Transverse colon (tissue), 4 donors: ENCODE results near the gene HTRA3. TPM values are rescaled to one million over a fixed set of nuclear protein-coding genes. Genes with fewer than 3 reads are reported as not detected.

ENCODE experiments used
- DNase-seq: peaks from one replicate; pipeline ENCODE4 v3.0.0-alpha.2; 2019
- H3K27ac ChIP-seq, 4 donors: fragments of 200-600 bp; sonication (generic); 2 replicates each; pipeline ENCODE4 v1.5.1; 2016 to 2018; ENCODE audit warnings: inconsistent platforms in 4 of 4
- H3K27me3 ChIP-seq: fragments of 200-600 bp; sonication (generic); 2 replicates; pipeline ENCODE4 v1.5.1; 2017; ENCODE audit warnings: inconsistent platforms
- H3K36me3 ChIP-seq, 4 donors: fragments of 200-600 bp; sonication (generic); 2 replicates each; pipeline ENCODE4 v1.5.1; 2017 to 2019; ENCODE audit warnings: inconsistent platforms in 4 of 4
- H3K4me1 ChIP-seq, 4 donors: fragments of 200-600 bp; sonication (generic); 2 replicates each; pipeline ENCODE4 v1.5.1; 2017 to 2020; ENCODE audit warnings: inconsistent platforms in 4 of 4
- H3K4me3 ChIP-seq, 4 donors: fragments of 200-600 bp; sonication (generic); 1 replicate in 1 of 4; 2 replicates in 3 of 4; pipeline versions ENCODE4 v1.5.1 to v1.6.1; 2017 to 2019; ENCODE audit warnings: inconsistent platforms in 4 of 4
- H3K9me3 ChIP-seq, 2 donors: fragments of 200-600 bp; sonication (generic); 2 replicates each; pipeline ENCODE4 v1.5.1; 2017 to 2019; ENCODE audit warnings: inconsistent platforms in 2 of 2
- EP300 ChIP-seq: sonication (generic); formaldehyde crosslinking; IDR thresholded peaks from one replicate; pipeline ENCODE4 v1.6.1; 2017; ENCODE audit warnings: antibody characterized with exemption, low read depth
- POLR2A ChIP-seq: fragments of 450-650 bp; IDR thresholded peaks from one replicate; pipeline ENCODE4 v1.6.1; 2016; ENCODE audit warnings: antibody characterized with exemption, mild to moderate bottlenecking, moderate library complexity
- POLR2AphosphoS5 ChIP-seq, 3 donors: sonication (generic); formaldehyde crosslinking; IDR thresholded peaks; one replicate each; pipeline ENCODE4 v1.6.1; 2016; ENCODE audit warnings: antibody characterized with exemption in 3 of 3
- WGBS, 2 donors: methylation state at CpG; one replicate each; pipeline ENCODE4 v1.1.5; 2018; ENCODE audit warnings: low coverage in 1 of 2; 5-methylcytosine and 5-hydroxymethylcytosine counted together
- in situ Hi-C, 4 donors: fragments of 200-750 bp; cut with MboI; loops; one replicate each; pipeline versions ENCODE4 v1.15.0 to v1.15.1; 2017; ENCODE audit warnings: low sequenced_read_pairs in 3 of 4, low pct_ligation_motif_present in 1 of 4, low pct_unique_long_range_greater_than_20kb in 1 of 4
- intact Hi-C: fragments of 100-400 bp; cut with DNase I; formaldehyde crosslinking; loops from one replicate; pipeline ENCODE4 v1.15.1; 2023; ENCODE audit warnings: low total_unique reads
- total RNA-seq, 4 donors: library from RNA; depleted of rRNA; stranded (reverse); fragments of >200 nt; gene quantifications; one replicate each; pipeline ENCODE4 v1.1.0, GENCODE V29; 2016
- TF ChIP-seq, protein P1 (sequence below), 5 experiments: fragments of 200-600 bp in 3 of 5; fragments of 450-650 bp in 2 of 5; sonication (generic) in 3 of 5; IDR thresholded peaks; 1 replicate in 2 of 5; 2 replicates in 3 of 5; pipeline ENCODE4 v1.5.1; 2016 to 2017; ENCODE audit warnings: antibody characterized with exemption in 5 of 5, inconsistent platforms in 3 of 5, mild to moderate bottlenecking in 2 of 5, moderate library complexity in 1 of 5

Gene HTRA3
- total RNA-seq, 4 donors from 2014 or later = 1.5 to 11.9 (median 6.5) TPM

DNA sequence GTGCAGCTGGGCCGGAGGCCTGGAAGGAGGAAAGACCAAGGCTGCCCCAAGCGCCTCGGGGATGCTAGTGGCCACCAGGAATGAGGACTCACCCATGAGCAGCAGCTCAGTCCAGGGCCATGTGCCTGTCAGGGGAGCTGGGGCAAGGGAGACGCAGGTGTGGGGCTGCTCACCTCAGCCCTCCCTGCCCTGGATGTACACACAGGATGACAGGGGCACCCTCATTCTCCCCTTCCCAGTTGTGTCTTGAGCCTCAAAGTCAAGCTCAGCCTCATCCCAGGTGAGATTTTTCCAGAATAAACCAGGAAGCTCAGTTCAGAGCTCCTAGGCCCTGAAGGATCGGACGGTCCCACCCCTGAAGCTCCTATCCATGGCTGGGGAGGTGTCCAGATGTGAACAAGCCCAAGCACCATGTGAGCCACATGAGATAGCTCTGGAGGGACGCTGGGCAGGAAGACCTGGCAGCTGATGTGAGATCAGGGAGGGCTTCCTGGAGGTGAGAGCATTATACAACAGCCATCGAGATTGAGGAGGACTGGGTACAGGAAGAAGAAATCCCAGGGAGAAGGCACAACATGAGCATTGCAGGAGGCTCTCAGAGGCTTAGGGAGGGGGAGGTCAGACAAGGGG, 23.0 kb downstream of the HTRA3 start:
- intact Hi-C loops (no loop called here), in situ Hi-C loops (no loop called here)
- H3K4me1 ChIP-seq = no peaks in the 10 kb centered on the region
- no peaks in the 10 kb centered on the region for H3K27me3 ChIP-seq
- no peak for TF ChIP-seq POLR2A
- no peak for TF ChIP-seq EP300
- TF ChIP-seq POLR2AphosphoS5 (IDR thresholded peaks at IDR 0.05) = no peak
- TF ChIP-seq, protein P1, sequence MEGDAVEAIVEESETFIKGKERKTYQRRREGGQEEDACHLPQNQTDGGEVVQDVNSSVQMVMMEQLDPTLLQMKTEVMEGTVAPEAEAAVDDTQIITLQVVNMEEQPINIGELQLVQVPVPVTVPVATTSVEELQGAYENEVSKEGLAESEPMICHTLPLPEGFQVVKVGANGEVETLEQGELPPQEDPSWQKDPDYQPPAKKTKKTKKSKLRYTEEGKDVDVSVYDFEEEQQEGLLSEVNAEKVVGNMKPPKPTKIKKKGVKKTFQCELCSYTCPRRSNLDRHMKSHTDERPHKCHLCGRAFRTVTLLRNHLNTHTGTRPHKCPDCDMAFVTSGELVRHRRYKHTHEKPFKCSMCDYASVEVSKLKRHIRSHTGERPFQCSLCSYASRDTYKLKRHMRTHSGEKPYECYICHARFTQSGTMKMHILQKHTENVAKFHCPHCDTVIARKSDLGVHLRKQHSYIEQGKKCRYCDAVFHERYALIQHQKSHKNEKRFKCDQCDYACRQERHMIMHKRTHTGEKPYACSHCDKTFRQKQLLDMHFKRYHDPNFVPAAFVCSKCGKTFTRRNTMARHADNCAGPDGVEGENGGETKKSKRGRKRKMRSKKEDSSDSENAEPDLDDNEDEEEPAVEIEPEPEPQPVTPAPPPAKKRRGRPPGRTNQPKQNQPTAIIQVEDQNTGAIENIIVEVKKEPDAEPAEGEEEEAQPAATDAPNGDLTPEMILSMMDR (IDR thresholded peaks at IDR 0.05) = no peak
- no peak overlapping the region for H3K4me3 ChIP-seq
- no peak overlapping the region for H3K27ac ChIP-seq
- no peak for DNase-seq
- no peaks in the 10 kb centered on the region for H3K36me3 ChIP-seq
- 74 to 100% methylated on average over 1 to 8 of the region's 8 CpGs for WGBS, 2 donors
- H3K9me3 ChIP-seq = no peaks in the 10 kb centered on the region

DNA sequence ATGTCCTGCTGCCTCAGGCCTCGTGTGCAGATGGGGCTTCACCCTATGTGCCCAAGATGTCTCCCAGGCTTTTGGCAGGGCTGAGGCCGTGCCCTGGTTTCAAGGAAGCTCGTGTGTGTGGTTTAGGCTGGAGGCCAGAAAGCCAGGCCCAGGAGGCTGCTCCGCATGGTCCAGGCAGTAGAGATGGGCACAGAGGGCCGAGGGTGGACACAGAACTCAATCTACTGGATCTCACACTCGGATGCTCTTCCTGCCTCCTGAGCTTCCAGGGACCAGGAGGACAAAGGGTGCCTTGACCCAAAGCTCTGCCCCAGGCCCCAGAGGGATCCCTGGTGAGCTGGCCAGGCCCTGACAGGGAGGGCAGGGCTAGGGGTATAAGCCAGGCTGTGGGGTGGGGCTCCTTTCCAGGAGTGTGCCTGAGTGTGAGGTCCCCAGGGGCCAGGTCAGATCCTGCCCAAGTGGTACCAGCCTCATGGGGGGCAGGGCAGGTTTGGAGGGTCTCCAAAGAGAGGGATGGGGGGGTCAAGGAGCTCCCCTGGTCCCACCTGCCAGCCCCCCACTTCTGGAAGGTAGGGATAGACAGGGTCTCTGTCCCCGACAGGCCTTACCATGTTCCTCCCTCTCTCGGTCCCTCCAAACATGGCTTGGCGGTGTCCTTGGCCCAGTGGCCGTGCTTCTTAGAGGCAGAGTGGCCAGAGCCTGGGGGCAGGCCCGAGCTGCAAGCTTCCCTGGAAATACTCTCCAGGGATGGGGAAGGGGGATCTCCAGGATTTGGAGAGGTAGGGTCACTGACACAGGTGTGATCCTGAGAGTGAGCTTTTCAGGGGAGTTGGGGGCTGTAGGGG, 23.8 kb downstream of the HTRA3 start:
- Histone ChIP-seq H3K9me3 (no peaks in the 10 kb centered on the region), H3K27me3 (no peaks in the 10 kb centered on the region), H3K4me1 (no peaks in the 10 kb centered on the region), H3K36me3 (no peaks in the 10 kb centered on the region), H3K4me3 (no peak overlapping the region), H3K27ac (no peak overlapping the region)
- intact Hi-C loops = no loop called here
- WGBS, 2 donors = 73% methylated on average over 10 of the region's 11 CpGs; no CpG with 5 or more reads in 1 of the 2 donors
- in situ Hi-C loops = no loop called here
- no peak for DNase-seq
- TF ChIP-seq, protein P1 (IDR thresholded peaks at IDR 0.05) = no peak
- TF ChIP-seq POLR2A (no peak), EP300 (no peak), POLR2AphosphoS5 (IDR thresholded peaks at IDR 0.05) (no peak)

GRCh38 chr4:8294036-8294435, 24.5 kb downstream of the HTRA3 start:
- Histone ChIP-seq H3K9me3 (no peaks in the 10 kb centered on the region), H3K4me3 (no peak overlapping the region), H3K27ac (no peak overlapping the region), H3K4me1 (no peaks in the 10 kb centered on the region), H3K36me3 (no peaks in the 10 kb centered on the region), H3K27me3 (no peaks in the 10 kb centered on the region)
- in situ Hi-C loops = no loop called here
- 87 to 100% methylated on average over 3 to 9 of the region's 9 CpGs for WGBS, 2 donors
- TF ChIP-seq, protein P1 (IDR thresholded peaks at IDR 0.05) = no peak
- TF ChIP-seq EP300 (no peak), POLR2AphosphoS5 (IDR thresholded peaks at IDR 0.05) (no peak), POLR2A (no peak)
- intact Hi-C loops = no loop called here
- no peak for DNase-seq

GRCh38 chr4:8294775-8295174, 25.2 kb downstream of the HTRA3 start:
- Histone ChIP-seq H3K4me3 (no peak overlapping the region), H3K9me3 (no peaks in the 10 kb centered on the region), H3K27me3 (no peaks in the 10 kb centered on the region), H3K27ac (no peak overlapping the region), H3K4me1 (no peaks in the 10 kb centered on the region), H3K36me3 (no peaks in the 10 kb centered on the region)
- DNase-seq = no peak
- TF ChIP-seq EP300 (no peak), POLR2AphosphoS5 (IDR thresholded peaks at IDR 0.05) (no peak), POLR2A (no peak)
- TF ChIP-seq, protein P1 (IDR thresholded peaks at IDR 0.05) = no peak
- 79 to 89% methylated on average over 2 of the region's 2 CpGs for WGBS, 2 donors
- intact Hi-C loops (no loop called here), in situ Hi-C loops (no loop called here)
